ENCODE data around the gene GFRA1.

Gene GFRA1, protein sequence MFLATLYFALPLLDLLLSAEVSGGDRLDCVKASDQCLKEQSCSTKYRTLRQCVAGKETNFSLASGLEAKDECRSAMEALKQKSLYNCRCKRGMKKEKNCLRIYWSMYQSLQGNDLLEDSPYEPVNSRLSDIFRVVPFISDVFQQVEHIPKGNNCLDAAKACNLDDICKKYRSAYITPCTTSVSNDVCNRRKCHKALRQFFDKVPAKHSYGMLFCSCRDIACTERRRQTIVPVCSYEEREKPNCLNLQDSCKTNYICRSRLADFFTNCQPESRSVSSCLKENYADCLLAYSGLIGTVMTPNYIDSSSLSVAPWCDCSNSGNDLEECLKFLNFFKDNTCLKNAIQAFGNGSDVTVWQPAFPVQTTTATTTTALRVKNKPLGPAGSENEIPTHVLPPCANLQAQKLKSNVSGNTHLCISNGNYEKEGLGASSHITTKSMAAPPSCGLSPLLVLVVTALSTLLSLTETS

GRCh38 chr10:116272440-116273283 is at the start of gene GFRA1:
Gene GFRA1, minus strand, starts transcription at chr10:116273206. Its CDS starts 1,177 bp downstream, at chr10:116272029.
- DNase-seq (ENCODE audit: low read depth): no peak

GRCh38 chr10:116316503-116316902 is 43.5 kb upstream of the GFRA1 start:
- DNase-seq (ENCODE audit: low read depth): no peak

DNA sequence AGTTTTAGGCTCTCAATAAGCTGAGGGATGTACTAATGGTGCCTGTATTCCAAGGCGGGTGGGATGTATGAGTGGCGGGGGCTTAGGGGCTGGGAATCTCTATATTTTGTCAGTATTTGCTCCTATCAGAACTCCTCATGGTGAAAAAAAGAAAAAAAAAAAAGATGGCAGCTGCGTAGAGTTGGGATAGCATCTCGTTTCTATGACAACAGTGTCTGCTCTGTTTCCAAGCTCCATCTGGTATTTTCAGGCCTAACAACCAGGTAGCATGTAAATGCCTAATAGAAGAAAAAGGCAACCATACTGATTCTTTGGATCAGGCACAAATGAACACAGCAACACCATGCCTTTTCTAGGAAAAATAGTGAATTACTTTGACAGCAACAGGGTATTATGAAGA is 39.5 kb upstream of the GFRA1 start:
- no peak for DNase-seq (ENCODE audit: low read depth)

GRCh38 chr10:116311706-116312490 is 38.9 kb upstream of the GFRA1 start:
- DNase-seq (ENCODE audit: low read depth): no peak

DNA sequence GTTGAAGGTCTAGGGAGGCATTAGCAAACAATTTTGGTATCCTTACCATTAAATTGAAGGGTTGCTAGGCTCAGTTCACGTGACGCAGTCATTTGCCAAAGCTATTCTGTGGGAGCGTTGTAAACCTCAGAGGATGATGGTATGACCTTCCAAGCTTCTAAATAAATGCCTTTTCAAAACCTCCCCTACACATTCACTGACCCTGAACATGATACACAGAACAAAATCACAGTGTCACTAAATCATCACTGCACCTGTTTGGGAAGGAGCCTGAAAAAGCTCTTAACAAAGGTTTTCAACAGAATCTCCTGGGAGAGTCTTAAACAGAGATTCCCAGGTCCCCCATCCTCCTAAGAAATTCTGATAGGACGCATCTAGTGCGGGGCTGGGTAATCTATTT is 38.0 kb upstream of the GFRA1 start:
- DNase-seq (ENCODE audit: low read depth): no peak

DNA sequence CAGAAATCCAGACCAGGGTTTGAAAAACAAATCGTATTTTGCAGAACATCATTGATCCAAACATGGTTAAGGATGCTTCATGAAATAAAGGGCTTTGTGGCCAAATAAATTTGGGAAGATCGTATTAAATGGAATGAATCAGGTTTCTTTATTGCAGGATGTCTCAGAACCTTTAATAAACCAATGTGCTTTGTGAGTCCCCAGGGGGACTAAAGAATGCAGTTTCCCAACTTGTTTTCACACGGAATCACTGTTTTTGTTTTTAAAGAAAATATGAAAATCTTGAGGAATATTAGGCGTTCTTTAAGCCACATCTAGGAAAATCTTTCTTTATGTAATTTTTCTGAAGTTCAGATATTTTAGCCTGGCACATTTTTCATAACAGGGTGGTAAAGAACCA is 34.4 kb upstream of the GFRA1 start:
- DNase-seq (ENCODE audit: low read depth): no peak

DNA sequence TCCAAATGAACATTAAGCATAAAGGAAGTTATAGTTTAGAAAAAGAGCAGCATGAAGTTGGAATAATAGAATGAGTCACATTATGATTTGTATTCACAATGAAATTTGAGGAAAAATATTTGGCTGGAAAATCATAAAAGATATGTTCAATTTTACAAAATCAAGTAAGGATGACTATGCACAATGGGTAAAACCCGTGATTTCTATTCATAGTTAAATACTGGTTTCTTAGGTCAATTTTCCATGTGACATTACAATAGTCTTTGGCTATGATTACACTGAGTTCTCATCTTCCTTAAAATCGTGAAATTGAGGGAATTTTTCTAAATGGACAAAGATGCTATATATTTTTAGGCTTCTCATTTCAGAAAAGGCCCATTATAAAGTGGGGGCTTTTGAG is 33.8 kb upstream of the GFRA1 start:
- no peak for DNase-seq (ENCODE audit: low read depth)

- no peak for DNase-seq (ENCODE audit: low read depth)
Measured at GRCh38 chr10:116304923-116305322, 31.9 kb upstream of the GFRA1 start.

DNA sequence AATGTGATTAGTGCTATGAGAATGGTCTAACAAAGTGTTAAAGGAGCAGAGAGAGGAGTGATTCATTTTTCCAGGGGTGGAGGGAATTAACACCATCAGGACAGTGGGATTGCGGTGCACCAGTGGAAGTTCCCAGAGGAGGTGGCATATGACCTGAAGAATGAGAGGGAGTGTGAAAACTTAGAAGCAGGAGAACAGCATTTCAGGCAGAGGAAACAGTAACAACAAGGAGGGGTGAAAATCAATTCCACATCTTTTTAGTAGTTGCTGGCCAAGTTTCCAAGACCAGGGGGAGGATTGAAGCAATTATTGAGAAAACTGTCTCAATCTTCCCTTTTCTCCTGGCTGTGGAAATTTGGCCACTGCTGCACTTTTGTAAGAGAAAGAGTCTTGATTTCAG is 27.5 kb upstream of the GFRA1 start:
- DNase-seq (ENCODE audit: low read depth): no peak

DNA sequence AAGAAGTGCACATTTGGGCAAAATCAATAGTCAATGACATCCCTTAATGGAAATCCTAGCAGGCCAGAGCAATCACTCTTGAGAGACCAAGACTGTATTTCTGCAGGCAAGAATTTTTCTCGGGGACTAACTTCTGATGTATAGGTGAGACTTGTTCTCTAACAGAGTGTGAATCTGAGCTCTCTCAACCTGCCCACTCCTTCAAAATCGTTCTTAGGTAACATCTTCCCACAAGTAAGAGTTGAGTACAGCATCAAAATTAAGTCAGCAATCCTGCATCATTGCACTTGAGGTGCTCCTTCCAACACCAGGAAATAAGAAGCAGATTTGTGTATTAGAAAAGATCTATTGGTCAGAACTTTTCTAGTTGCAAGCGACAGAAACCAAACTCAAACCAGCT is 25.6 kb upstream of the GFRA1 start:
- DNase-seq (ENCODE audit: low read depth): no peak

DNA sequence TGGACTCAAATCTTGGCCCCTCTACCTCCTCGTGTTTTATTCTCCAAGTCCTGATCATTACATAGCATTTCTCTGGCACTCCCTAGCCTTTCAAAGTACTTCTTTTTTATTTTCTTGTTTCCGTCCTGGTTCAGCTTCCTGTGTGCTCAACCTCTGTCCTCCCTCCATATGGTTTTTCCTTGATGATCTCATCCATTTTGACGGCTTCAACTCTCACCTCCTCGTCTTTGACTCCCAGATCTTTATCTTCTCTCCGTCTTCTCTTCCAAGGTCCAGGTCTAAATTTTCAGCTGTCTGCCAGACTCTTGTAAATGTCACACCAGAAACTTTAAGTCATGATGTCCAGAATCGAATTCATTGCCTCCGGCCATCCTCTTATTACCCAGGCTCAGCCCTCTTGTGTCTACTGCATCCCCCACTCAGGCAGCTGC is 23.3 kb upstream of the GFRA1 start:
- DNase-seq (ENCODE audit: low read depth): no peak

GRCh38 chr10:116292493-116292892 is 19.5 kb upstream of the GFRA1 start:
- DNase-seq (ENCODE audit: low read depth): no peak

DNA sequence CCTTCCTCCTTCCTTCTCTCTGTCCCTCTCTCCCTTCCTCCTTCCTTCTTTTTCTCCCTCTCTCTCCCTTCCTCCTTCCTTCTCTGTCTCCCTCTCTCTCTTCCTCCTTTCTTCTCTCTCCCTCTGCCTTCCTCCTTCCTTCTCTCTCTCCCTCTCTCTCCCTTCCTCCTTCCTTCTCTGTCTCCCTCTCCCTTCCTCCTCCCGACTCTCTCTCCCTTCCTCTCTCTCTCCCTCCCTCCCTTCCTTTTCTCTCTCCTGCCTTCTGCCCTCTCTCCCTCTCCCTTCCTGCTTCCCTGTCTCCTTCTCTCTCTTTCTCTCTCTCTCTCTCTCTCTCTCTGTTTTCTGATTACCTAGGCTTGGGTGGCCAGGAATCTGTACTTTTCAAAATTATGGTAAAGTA is 16.6 kb upstream of the GFRA1 start:
- DNase-seq (ENCODE audit: low read depth): no peak

DNA sequence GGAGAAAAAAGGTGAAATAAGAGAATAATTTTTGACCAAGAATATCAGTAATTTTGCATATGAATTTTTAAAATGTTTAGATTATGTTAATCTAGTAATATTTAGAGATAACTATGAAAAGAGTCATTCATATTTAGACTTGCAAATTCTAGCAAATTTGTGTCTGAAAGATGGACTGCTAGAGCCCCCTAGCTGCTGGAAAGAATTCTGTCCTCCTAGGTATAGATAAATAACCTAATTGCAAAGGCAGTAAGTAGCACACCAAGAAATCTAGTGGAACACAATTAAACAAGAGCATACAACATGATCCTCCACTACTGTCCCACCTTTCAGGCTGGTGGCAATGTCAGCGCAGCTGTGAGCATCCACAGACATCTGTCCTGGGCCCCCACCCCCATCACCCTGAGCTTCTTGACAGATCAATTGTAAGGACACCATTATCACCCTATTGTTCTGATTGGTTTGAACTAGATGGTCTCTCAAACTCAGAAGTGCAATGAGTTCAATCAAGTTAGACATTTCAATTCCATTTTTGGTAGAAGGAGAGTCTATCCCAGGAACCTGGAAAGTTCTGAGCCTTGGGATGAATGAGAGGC is 15.0 kb upstream of the GFRA1 start:
- no peak for DNase-seq (ENCODE audit: low read depth)

DNA sequence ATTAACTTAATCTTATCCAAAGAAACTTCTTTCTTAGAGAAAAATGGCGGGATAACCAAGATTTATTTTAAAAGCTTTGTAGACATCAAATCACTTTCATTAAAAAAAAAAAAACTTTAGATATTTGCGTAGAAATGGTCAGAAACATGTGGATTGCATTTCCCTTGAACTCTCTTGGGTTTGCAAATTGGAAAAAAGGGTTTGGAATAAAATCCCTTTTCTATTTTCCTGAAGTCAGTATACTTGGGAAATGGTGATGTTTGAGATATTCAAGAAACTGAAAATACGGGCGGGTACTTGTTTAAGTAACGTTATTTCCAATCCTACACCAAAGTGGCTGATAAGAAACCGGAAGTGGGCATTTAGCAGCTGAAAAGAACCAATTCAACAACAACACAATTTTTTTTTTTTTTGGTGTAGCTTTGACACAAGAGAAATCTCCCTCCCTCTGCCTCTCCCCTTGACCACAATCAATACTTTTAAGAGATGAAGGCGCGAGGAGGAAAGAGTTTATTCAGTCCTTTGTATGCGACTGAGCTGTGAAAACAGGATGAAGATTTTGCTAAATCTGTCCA is 13.7 kb upstream of the GFRA1 start:
- no peak for DNase-seq (ENCODE audit: low read depth)

DNA sequence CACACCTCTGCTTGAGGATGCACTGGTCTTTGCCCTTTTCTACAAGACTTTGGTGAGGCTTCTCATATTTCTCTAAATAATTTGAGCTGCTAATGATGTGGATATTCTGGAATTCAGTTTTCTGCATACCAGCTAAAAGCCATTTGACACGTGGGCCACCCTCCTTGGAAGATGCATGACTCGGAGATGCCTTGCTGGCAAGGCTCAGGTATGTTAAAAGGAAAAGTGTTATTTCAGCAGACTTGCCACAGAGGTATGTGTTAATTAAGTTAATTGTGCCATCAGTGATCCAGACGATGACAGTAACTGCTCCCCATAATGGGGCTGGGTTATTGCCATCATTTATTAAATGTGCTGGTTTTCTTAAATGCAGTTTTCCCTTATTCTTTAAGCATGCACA is 8.8 kb upstream of the GFRA1 start:
- DNase-seq (ENCODE audit: low read depth): no peak

- DNase-seq (ENCODE audit: low read depth): no peak
Measured at GRCh38 chr10:116278846-116279245, 5.8 kb upstream of the GFRA1 start.

- no peak for DNase-seq (ENCODE audit: low read depth)
Measured at GRCh38 chr10:116276981-116277380, 4.0 kb upstream of the GFRA1 start.

DNA sequence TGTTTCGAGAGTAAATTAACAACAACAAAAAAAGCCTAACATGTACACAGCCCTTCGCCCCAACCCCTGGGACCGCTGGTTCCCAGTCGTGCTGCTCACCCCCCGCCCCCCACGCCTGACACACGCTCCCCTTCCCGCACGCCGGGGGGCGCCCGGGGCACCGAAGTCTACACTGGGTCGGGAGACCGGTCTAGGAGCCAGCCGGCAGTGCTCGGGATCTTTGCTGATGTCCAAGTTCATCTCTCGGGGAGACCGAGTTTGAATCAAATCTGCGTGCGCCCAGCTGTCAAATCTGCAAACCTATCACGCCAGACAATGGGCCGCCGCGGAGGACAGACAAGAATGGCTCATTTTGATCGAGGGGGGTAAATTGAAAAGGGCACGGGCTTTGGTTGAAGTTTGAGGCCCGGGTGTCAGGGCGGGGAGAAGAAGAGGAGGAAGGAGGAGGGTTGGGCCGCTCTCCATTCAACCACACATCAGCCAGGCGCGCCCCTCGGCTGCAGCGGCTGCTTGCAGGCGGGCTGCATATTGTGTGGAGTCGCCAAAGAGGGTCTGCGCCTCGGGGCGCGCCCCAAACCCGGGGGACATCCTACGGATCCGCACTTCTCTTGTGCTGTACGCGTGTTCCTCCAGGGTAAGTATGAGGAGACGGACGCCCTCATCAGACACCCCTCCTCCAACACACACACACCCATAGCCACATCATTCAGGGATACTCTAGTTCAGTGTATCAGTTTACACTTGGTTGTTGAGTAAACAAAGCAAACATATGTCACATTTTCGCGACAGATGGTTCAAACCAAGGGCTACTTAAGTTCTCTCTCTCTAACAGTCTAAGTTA is 1.3 kb upstream of the GFRA1 start:
- no peak for DNase-seq (ENCODE audit: low read depth)

- no peak for DNase-seq (ENCODE audit: low read depth)
Measured at GRCh38 chr10:116271593-116272439, 1.2 kb downstream of the GFRA1 start.
